ENCODE results near the gene OBP2B. TPM values are rescaled to one million over a fixed set of nuclear protein-coding genes. Genes with fewer than 3 reads are reported as not detected.
"Not testable (repeated sequence)": the region's sequence is repeated elsewhere in the genome, so short reads cannot be mapped to it uniquely, and the experiment has no call there.

OBP2B gene
- total RNA-seq, 2 donors from 2014 or later, result not detected

- Mint-ChIP-seq H3K27me3 (peaks cover 38% of the 10 kb centered on the region), H3K27ac (no peak overlapping the region), H3K4me1 (peaks cover 2% of the 10 kb centered on the region), H3K36me3 (ENCODE audit: low read depth) (no peaks in the 10 kb centered on the region), H3K4me3 (no peak overlapping the region)
- ATAC-seq (no peak), DNase-seq (no peak)
- no peaks in the 10 kb centered on the region for H3K9me3 ChIP-seq (ENCODE audit: control insufficient read depth, low read length, poor library complexity, severe bottlenecking)
Observed at GRCh38 chr9:133207021-133207531, 2.0 kb downstream of the OBP2B start.

- DNase-seq (no peak), ATAC-seq (no peak)
- Mint-ChIP-seq H3K36me3 (ENCODE audit: low read depth) (no peaks in the 10 kb centered on the region), H3K4me1 (peaks cover 2% of the 10 kb centered on the region), H3K27me3 (peaks cover 38% of the 10 kb centered on the region), H3K4me3 (no peak overlapping the region), H3K27ac (no peak overlapping the region)
- no peaks in the 10 kb centered on the region for H3K9me3 ChIP-seq (ENCODE audit: control insufficient read depth, low read length, poor library complexity, severe bottlenecking)
Observed at GRCh38 chr9:133205996-133206931, 2.8 kb downstream of the OBP2B start.

GRCh38 chr9:133205481-133205887, 3.6 kb downstream of the OBP2B start:
- not testable (repeated sequence) for H3K9me3 ChIP-seq (ENCODE audit: control insufficient read depth, low read length, poor library complexity, severe bottlenecking); H3K27ac Mint-ChIP-seq; ATAC-seq; H3K4me3 Mint-ChIP-seq; H3K4me1 Mint-ChIP-seq; DNase-seq; H3K36me3 Mint-ChIP-seq (ENCODE audit: low read depth)
- peaks cover 30% of the 10 kb centered on the region for H3K27me3 Mint-ChIP-seq

- no peak for DNase-seq
- peaks cover 1% of the 10 kb centered on the region for H3K36me3 Mint-ChIP-seq (ENCODE audit: low read depth)
- H3K27ac Mint-ChIP-seq, result no peak overlapping the region
- peaks cover 4% of the 10 kb centered on the region for H3K4me1 Mint-ChIP-seq
- H3K4me3 Mint-ChIP-seq, result no peak overlapping the region
- peaks cover 27% of the 10 kb centered on the region for H3K27me3 Mint-ChIP-seq
- no peak for ATAC-seq
- H3K9me3 ChIP-seq (ENCODE audit: control insufficient read depth, low read length, poor library complexity, severe bottlenecking), result no peaks in the 10 kb centered on the region
Observed at GRCh38 chr9:133204993-133205336, 4.1 kb downstream of the OBP2B start.

GRCh38 chr9:133204335-133204992, 4.6 kb downstream of the OBP2B start:
- no peak for DNase-seq
- Mint-ChIP-seq H3K27ac (no peak overlapping the region), H3K36me3 (ENCODE audit: low read depth) (peaks cover 2% of the 10 kb centered on the region)

GRCh38 chr9:133203506-133204075, 5.5 kb downstream of the OBP2B start:
- no peak overlapping the region for H3K27ac Mint-ChIP-seq
- DNase-seq (no peak), ATAC-seq (no peak)
- no peak overlapping the region for H3K4me3 Mint-ChIP-seq
- peaks cover 2% of the 10 kb centered on the region for H3K36me3 Mint-ChIP-seq (ENCODE audit: low read depth)
- no peaks in the 10 kb centered on the region for H3K9me3 ChIP-seq (ENCODE audit: control insufficient read depth, low read length, poor library complexity, severe bottlenecking)
- peaks cover 4% of the 10 kb centered on the region for H3K4me1 Mint-ChIP-seq
- H3K27me3 Mint-ChIP-seq, result peaks cover 25% of the 10 kb centered on the region

More at GRCh38 chr9:133204335-133204992, 4.6 kb downstream of the OBP2B start:
- peaks cover 25% of the 10 kb centered on the region for H3K27me3 Mint-ChIP-seq
- no peaks in the 10 kb centered on the region for H3K9me3 ChIP-seq (ENCODE audit: control insufficient read depth, low read length, poor library complexity, severe bottlenecking)
- H3K4me3 Mint-ChIP-seq, result no peak overlapping the region
- H3K4me1 Mint-ChIP-seq, result peaks cover 4% of the 10 kb centered on the region
- ATAC-seq, result no peak

GRCh38 chr9:133202688-133203453, 6.2 kb downstream of the OBP2B start:
- ATAC-seq (no peak), DNase-seq (no peak)
- H3K9me3 ChIP-seq (ENCODE audit: control insufficient read depth, low read length, poor library complexity, severe bottlenecking), result no peaks in the 10 kb centered on the region
- Mint-ChIP-seq H3K27ac (no peak overlapping the region), H3K36me3 (ENCODE audit: low read depth) (peaks cover 2% of the 10 kb centered on the region), H3K4me1 (peaks cover 4% of the 10 kb centered on the region), H3K27me3 (peaks cover 25% of the 10 kb centered on the region), H3K4me3 (no peak overlapping the region)

- Mint-ChIP-seq H3K36me3 (ENCODE audit: low read depth) (peaks cover 2% of the 10 kb centered on the region), H3K27ac (no peak overlapping the region), H3K4me3 (no peak overlapping the region), H3K27me3 (peaks cover 18% of the 10 kb centered on the region), H3K4me1 (peaks cover 4% of the 10 kb centered on the region)
- ATAC-seq (no peak), DNase-seq (no peak)
- no peaks in the 10 kb centered on the region for H3K9me3 ChIP-seq (ENCODE audit: control insufficient read depth, low read length, poor library complexity, severe bottlenecking)
Observed at GRCh38 chr9:133202145-133202513, 6.9 kb downstream of the OBP2B start.

- Mint-ChIP-seq H3K27ac (no peak overlapping the region), H3K4me1 (peaks cover 4% of the 10 kb centered on the region), H3K4me3 (no peak overlapping the region), H3K27me3 (peaks cover 17% of the 10 kb centered on the region), H3K36me3 (ENCODE audit: low read depth) (peaks cover 2% of the 10 kb centered on the region)
- no peaks in the 10 kb centered on the region for H3K9me3 ChIP-seq (ENCODE audit: control insufficient read depth, low read length, poor library complexity, severe bottlenecking)
- no peak for ATAC-seq
- DNase-seq, result no peak
Observed at GRCh38 chr9:133201424-133202144, 7.5 kb downstream of the OBP2B start.

GRCh38 chr9:133200631-133201030, 8.4 kb downstream of the OBP2B start:
- Mint-ChIP-seq H3K36me3 (ENCODE audit: low read depth) (peaks cover 2% of the 10 kb centered on the region), H3K4me3 (peak overlapping the region; percentile 51), H3K4me1 (peaks cover 4% of the 10 kb centered on the region), H3K27ac (no peak overlapping the region), H3K27me3 (peaks cover 17% of the 10 kb centered on the region)
- DNase-seq, result no peak
- ATAC-seq, result no peak
- no peaks in the 10 kb centered on the region for H3K9me3 ChIP-seq (ENCODE audit: control insufficient read depth, low read length, poor library complexity, severe bottlenecking)

GRCh38 chr9:133199648-133200321, 9.3 kb downstream of the OBP2B start:
- H3K27me3 Mint-ChIP-seq, result peaks cover 17% of the 10 kb centered on the region
- H3K4me3 Mint-ChIP-seq, result peak overlapping the region; percentile 70
- H3K4me1 Mint-ChIP-seq, result peaks cover 4% of the 10 kb centered on the region
- peak in 1 of 3 donors; percentile 19 for DNase-seq
- peaks cover 2% of the 10 kb centered on the region for H3K36me3 Mint-ChIP-seq (ENCODE audit: low read depth)
- no peak overlapping the region for H3K27ac Mint-ChIP-seq
- ATAC-seq, result peak; percentile 81
- H3K9me3 ChIP-seq (ENCODE audit: control insufficient read depth, low read length, poor library complexity, severe bottlenecking), result no peaks in the 10 kb centered on the region

- Mint-ChIP-seq H3K4me3 (no peak overlapping the region), H3K27ac (no peak overlapping the region), H3K4me1 (peaks cover 1% of the 10 kb centered on the region), H3K36me3 (ENCODE audit: low read depth) (peaks cover 1% of the 10 kb centered on the region), H3K27me3 (peaks cover 28% of the 10 kb centered on the region)
- DNase-seq (no peak), ATAC-seq (no peak)
- no peaks in the 10 kb centered on the region for H3K9me3 ChIP-seq (ENCODE audit: control insufficient read depth, low read length, poor library complexity, severe bottlenecking)
Observed at GRCh38 chr9:133195029-133195428, 14.0 kb downstream of the OBP2B start.

All from T-helper 17 cell (primary cell).